ENCODE measurements around the gene KCNIP1.

GRCh38 chr5:170576602-170577535, 73.0 kb downstream of the KCNIP1 start:
- TF ChIP-seq CTCF (IDR thresholded peaks at IDR 0.05; ENCODE audit: low read depth, low read length) (no peak), POLR2A (IDR thresholded peaks at IDR 0.05; ENCODE audit: extremely low read depth, insufficient read length) (no peak), MAX (IDR thresholded peaks at IDR 0.05; ENCODE audit: low read depth, low read length) (no peak), MYC (IDR thresholded peaks at IDR 0.05; ENCODE audit: low read depth, low read length) (no peak)

Measured in NB4 (cell line).